Measurements from ENCODE around the gene PER2. TPM values are rescaled to one million over a fixed set of nuclear protein-coding genes. Genes with fewer than 3 reads are reported as not detected.

PER2 gene
- total and polyA plus RNA-seq, 2 of the 13 experiments (the other 11 are each of a cell fraction or from before 2014, with no cell fraction given): 5.1 to 9.4 TPM

DNA sequence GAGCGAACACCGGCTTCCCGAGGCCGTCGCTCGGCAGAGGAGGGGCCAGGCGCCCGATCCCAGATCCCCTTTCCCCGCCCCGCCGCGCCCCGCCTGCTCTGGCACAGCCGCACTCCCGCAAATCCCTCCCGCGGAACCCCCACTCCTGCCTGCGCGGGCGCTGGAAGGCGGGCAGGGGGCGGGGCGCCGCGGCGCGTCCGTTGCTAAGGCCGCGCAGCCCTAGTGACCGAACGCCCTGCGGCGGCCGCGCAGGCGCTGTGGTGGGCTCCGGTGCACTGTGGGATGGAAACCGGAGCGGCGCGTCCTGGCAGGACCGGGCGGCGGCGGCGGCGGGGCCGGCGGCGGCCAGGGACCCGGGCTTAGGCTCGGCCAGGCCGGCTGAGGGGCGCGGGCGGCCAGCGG is 31.8 kb upstream of the PER2 start, which contains the start of gene TRAF3IP1 (continued):
- TF ChIP-seq PHF21A (CRISPR knock-in tag; IDR thresholded peaks at IDR 0.05): no peak; the same call in 1 of the 2 replicates
- TF ChIP-seq, protein P1, sequence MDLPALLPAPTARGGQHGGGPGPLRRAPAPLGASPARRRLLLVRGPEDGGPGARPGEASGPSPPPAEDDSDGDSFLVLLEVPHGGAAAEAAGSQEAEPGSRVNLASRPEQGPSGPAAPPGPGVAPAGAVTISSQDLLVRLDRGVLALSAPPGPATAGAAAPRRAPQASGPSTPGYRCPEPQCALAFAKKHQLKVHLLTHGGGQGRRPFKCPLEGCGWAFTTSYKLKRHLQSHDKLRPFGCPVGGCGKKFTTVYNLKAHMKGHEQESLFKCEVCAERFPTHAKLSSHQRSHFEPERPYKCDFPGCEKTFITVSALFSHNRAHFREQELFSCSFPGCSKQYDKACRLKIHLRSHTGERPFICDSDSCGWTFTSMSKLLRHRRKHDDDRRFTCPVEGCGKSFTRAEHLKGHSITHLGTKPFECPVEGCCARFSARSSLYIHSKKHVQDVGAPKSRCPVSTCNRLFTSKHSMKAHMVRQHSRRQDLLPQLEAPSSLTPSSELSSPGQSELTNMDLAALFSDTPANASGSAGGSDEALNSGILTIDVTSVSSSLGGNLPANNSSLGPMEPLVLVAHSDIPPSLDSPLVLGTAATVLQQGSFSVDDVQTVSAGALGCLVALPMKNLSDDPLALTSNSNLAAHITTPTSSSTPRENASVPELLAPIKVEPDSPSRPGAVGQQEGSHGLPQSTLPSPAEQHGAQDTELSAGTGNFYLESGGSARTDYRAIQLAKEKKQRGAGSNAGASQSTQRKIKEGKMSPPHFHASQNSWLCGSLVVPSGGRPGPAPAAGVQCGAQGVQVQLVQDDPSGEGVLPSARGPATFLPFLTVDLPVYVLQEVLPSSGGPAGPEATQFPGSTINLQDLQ (CRISPR knock-in tag; IDR thresholded peaks at IDR 0.05): no peak
- TF ChIP-seq, protein P2, sequence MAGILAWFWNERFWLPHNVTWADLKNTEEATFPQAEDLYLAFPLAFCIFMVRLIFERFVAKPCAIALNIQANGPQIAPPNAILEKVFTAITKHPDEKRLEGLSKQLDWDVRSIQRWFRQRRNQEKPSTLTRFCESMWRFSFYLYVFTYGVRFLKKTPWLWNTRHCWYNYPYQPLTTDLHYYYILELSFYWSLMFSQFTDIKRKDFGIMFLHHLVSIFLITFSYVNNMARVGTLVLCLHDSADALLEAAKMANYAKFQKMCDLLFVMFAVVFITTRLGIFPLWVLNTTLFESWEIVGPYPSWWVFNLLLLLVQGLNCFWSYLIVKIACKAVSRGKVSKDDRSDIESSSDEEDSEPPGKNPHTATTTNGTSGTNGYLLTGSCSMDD (CRISPR knock-in tag; IDR thresholded peaks at IDR 0.05): no peak
- TF ChIP-seq SALL2 (CRISPR knock-in tag; IDR thresholded peaks at IDR 0.05): peak; percentile 76; the same call in 1 of the 2 replicates
- TF ChIP-seq HOXA9 (CRISPR knock-in tag; IDR thresholded peaks at IDR 0.05; ENCODE audit: borderline replicate concordance): no peak
- TF ChIP-seq AHR (CRISPR knock-in tag; IDR thresholded peaks at IDR 0.05): no peak
- TF ChIP-seq, protein P3, sequence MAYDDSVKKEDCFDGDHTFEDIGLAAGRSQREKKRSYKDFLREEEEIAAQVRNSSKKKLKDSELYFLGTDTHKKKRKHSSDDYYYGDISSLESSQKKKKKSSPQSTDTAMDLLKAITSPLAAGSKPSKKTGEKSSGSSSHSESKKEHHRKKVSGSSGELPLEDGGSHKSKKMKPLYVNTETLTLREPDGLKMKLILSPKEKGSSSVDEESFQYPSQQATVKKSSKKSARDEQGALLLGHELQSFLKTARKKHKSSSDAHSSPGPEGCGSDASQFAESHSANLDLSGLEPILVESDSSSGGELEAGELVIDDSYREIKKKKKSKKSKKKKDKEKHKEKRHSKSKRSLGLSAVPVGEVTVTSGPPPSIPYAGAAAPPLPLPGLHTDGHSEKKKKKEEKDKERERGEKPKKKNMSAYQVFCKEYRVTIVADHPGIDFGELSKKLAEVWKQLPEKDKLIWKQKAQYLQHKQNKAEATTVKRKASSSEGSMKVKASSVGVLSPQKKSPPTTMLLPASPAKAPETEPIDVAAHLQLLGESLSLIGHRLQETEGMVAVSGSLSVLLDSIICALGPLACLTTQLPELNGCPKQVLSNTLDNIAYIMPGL (CRISPR knock-in tag; IDR thresholded peaks at IDR 0.05; ENCODE audit: borderline replicate concordance in 1 of 2, low read depth in 1 of 2): no peak; a peak in 1 of 4 replicates
- TF ChIP-seq KLF9 (CRISPR knock-in tag; IDR thresholded peaks at IDR 0.05; ENCODE audit: low read depth): 0 out of 2 replicates have a peak, but pooled peaks have one; percentile 30
- no peak for TF ChIP-seq ZC3H4 (CRISPR knock-in tag; IDR thresholded peaks at IDR 0.05; ENCODE audit: borderline replicate concordance)
- no peak for TF ChIP-seq DPF2 (CRISPR knock-in tag; IDR thresholded peaks at IDR 0.05; ENCODE audit: borderline replicate concordance, low read depth)
- TF ChIP-seq, protein P4, sequence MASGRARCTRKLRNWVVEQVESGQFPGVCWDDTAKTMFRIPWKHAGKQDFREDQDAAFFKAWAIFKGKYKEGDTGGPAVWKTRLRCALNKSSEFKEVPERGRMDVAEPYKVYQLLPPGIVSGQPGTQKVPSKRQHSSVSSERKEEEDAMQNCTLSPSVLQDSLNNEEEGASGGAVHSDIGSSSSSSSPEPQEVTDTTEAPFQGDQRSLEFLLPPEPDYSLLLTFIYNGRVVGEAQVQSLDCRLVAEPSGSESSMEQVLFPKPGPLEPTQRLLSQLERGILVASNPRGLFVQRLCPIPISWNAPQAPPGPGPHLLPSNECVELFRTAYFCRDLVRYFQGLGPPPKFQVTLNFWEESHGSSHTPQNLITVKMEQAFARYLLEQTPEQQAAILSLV (CRISPR knock-in tag; IDR thresholded peaks at IDR 0.05; ENCODE audit: borderline replicate concordance): peak; percentile 49; the same call in 1 of the 2 replicates
- TF ChIP-seq ARNT (IDR thresholded peaks at IDR 0.05): no peak
- TF ChIP-seq, protein P5, sequence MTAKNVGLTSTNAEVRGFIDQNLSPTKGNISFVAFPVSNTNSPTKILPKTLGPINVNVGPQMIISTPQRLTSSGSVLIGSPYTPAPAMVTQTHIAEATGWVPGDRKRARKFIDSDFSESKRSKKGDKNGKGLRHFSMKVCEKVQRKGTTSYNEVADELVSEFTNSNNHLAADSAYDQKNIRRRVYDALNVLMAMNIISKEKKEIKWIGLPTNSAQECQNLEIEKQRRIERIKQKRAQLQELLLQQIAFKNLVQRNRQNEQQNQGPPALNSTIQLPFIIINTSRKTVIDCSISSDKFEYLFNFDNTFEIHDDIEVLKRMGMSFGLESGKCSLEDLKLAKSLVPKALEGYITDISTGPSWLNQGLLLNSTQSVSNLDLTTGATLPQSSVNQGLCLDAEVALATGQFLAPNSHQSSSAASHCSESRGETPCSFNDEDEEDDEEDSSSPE (CRISPR knock-in tag; IDR thresholded peaks at IDR 0.05): peak; percentile 63
- TF ChIP-seq ZBTB38 (CRISPR knock-in tag; IDR thresholded peaks at IDR 0.05): peak; percentile 36; the same call in 1 of the 2 replicates
- no peak for TF ChIP-seq ZNF564 (CRISPR knock-in tag; IDR thresholded peaks at IDR 0.05)
- no peak for TF ChIP-seq PHF5A (CRISPR knock-in tag; IDR thresholded peaks at IDR 0.05; ENCODE audit: low read depth, unreplicated experiment)
- 0 out of 2 replicates have a peak, but pooled peaks have one; percentile 6 for TF ChIP-seq ZBTB7A (CRISPR knock-in tag; IDR thresholded peaks at IDR 0.05)
- TF ChIP-seq HDAC1 (CRISPR knock-in tag; IDR thresholded peaks at IDR 0.05): peak; percentile 85
- no peak for TF ChIP-seq ONECUT2 (CRISPR knock-in tag; IDR thresholded peaks at IDR 0.05)
- peak; percentile 68; the same call in 1 of the 2 replicates for TF ChIP-seq KDM5B (CRISPR knock-in tag; IDR thresholded peaks at IDR 0.05; ENCODE audit: borderline replicate concordance)
- TF ChIP-seq ZNF451 (CRISPR knock-in tag; IDR thresholded peaks at IDR 0.05): no peak
